GM19467 (cell line): Measurements from ENCODE around the gene RAPGEF6.

ENCODE experiments used
- ATAC-seq: cut with Tn5 transposase; IDR thresholded peaks from one replicate; pipeline ENCODE4 v1.9.1; 2021; ENCODE audit warnings: mild to moderate bottlenecking, moderate library complexity; ENCODE audit not compliant: unreplicated experiment

Gene RAPGEF6

GRCh38 chr5:131550606-131551005, 84.4 kb downstream of the RAPGEF6 start:
- ATAC-seq = no peak

- no peak for ATAC-seq
Measured at GRCh38 chr5:131548176-131548575, 86.9 kb downstream of the RAPGEF6 start.

- no peak for ATAC-seq
Measured at GRCh38 chr5:131545845-131546244, 89.2 kb downstream of the RAPGEF6 start.

GRCh38 chr5:131542723-131543122, 92.3 kb downstream of the RAPGEF6 start:
- ATAC-seq = no peak

GRCh38 chr5:131541762-131542161, 93.3 kb downstream of the RAPGEF6 start:
- ATAC-seq = no peak

GRCh38 chr5:131541071-131541470, 94.0 kb downstream of the RAPGEF6 start:
- ATAC-seq = no peak

- no peak for ATAC-seq
Measured at GRCh38 chr5:131539251-131539650, 95.8 kb downstream of the RAPGEF6 start.

GRCh38 chr5:131538177-131538593, 96.8 kb downstream of the RAPGEF6 start:
- no peak for ATAC-seq

GRCh38 chr5:131536850-131537448, 98.1 kb downstream of the RAPGEF6 start:
- ATAC-seq = no peak

- peak; percentile 80 for ATAC-seq
Measured at GRCh38 chr5:131536211-131536826, 98.7 kb downstream of the RAPGEF6 start.

- no peak for ATAC-seq
Measured at GRCh38 chr5:131534974-131535373, 100.1 kb downstream of the RAPGEF6 start.

GRCh38 chr5:131533836-131534235, 101.2 kb downstream of the RAPGEF6 start:
- no peak for ATAC-seq

GRCh38 chr5:131532031-131532640, 102.9 kb downstream of the RAPGEF6 start:
- no peak for ATAC-seq

- ATAC-seq = no peak
Measured at GRCh38 chr5:131530706-131531331, 104.2 kb downstream of the RAPGEF6 start.

- peak; percentile 40 for ATAC-seq
Measured at GRCh38 chr5:131528682-131529081, 106.3 kb downstream of the RAPGEF6 start.

GRCh38 chr5:131525805-131526204, 109.2 kb downstream of the RAPGEF6 start:
- no peak for ATAC-seq

- no peak for ATAC-seq
Measured at GRCh38 chr5:131524431-131524830, 110.6 kb downstream of the RAPGEF6 start.

GRCh38 chr5:131523500-131524185, 111.4 kb downstream of the RAPGEF6 start:
- ATAC-seq = no peak

- ATAC-seq = no peak
Measured at GRCh38 chr5:131521252-131521651, 113.8 kb downstream of the RAPGEF6 start.

GRCh38 chr5:131515348-131515747, 119.7 kb downstream of the RAPGEF6 start:
- ATAC-seq = no peak
